GM10847 (cell line): ENCODE results near the gene XPNPEP2.

Experiments
- POLR2A ChIP-seq: IDR thresholded peaks from 2 replicates; pipeline ENCODE4 v1.6.1; 2011; ENCODE audit not compliant: insufficient read length; ENCODE audit errors: extremely low read depth

XPNPEP2 gene

GRCh38 chrX:129733335-129733734 is 5.4 kb upstream of the XPNPEP2 start:
- TF ChIP-seq POLR2A, result no peak

- no peak for TF ChIP-seq POLR2A
Observed at GRCh38 chrX:129736491-129736890, 2.3 kb upstream of the XPNPEP2 start.

DNA sequence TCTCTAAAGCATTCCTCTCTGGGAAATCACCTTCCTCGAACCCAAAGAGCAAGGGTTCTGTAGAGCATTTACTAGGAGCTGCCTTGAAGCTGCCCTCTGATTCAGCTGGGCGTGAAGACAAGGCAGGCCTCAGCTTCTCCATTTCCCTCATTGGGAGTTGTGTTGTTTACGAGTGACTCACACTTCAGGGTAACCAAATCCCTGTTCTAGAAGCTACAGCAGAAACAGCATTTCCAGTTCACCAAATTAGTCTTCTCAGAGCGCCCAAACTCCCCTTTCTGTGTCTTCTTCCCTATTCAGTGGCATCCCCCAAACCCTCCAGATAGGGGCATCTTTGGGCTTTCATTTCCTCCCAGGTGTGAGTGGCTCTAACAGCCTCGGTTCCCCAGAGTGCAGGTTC is 863 bp upstream of the XPNPEP2 start:
- no peak for TF ChIP-seq POLR2A

GRCh38 chrX:129739578-129739977 is 799 bp downstream of the XPNPEP2 start:
- no peak for TF ChIP-seq POLR2A

DNA sequence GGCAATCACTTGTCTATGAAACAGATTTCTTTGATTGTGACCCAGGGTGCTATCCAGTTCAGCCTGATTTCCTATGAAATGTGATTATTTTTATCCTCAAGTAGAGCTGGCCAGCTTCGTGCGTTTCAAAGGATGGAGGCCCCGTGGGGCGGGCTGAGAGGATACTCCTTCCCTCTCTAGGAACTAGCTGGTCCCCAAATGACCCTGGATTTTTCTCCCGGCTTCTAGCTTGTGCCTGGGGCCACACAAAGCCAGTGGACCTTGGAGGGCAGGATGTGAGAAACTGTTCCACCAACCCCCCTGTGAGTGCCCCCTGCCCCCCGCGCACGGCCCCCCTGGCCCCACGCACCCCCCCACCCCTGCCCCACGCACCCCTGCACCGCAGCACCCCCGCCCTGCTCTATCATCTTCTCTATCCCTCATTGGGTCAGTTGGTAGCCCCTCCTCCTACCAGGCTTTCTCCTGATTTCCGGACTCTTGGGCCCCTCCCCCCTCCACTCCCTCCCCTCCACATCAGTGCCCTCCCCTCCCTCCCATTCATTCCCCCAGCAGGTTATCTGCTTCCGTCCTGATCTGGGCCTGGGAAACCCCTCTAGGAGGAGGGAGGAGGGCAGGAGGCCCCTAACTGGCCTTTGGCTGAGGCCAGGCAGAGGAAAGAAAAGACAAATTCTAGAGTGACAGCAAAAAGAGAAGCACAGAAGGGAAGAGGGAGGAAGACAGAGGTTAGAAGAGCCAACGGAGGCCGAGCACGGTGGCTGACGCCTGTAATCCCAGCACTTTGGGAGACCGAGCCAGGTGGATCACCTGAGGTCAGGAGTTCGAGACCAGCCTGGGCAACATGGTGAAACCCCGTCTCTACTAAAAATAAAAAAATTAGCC is 3.3 kb downstream of the XPNPEP2 start:
- no peak for TF ChIP-seq POLR2A

- no peak for TF ChIP-seq POLR2A
Observed at GRCh38 chrX:129743821-129744220, 5.0 kb downstream of the XPNPEP2 start.

- no peak for TF ChIP-seq POLR2A
Observed at GRCh38 chrX:129744861-129745321, 6.1 kb downstream of the XPNPEP2 start.

GRCh38 chrX:129746557-129747470 is 8.0 kb downstream of the XPNPEP2 start:
- no peak for TF ChIP-seq POLR2A

GRCh38 chrX:129747533-129747932 is 8.8 kb downstream of the XPNPEP2 start:
- no peak for TF ChIP-seq POLR2A

DNA sequence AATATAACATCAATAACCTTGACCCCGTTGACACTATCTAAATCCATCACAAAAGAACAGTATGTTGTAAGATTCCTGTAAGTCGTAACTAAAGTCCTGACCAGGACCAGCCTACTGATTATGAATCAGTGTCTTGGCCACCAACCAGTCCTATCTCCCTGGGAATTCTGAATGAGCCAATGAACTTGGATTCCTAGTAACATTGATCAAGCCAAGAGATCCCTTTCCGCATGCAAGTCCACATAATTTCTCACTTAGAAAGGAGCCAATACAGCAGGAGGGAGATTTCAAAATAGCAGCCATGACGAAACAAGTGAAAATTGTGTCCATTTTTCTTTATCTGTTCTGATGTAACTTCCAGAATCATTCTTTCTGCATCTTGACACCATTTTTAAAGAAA is 9.5 kb downstream of the XPNPEP2 start:
- no peak for TF ChIP-seq POLR2A

- no peak for TF ChIP-seq POLR2A
Observed at GRCh38 chrX:129749069-129749468, 10.3 kb downstream of the XPNPEP2 start.

GRCh38 chrX:129750971-129751370 is 12.2 kb downstream of the XPNPEP2 start:
- TF ChIP-seq POLR2A, result no peak

GRCh38 chrX:129754056-129755024 is 15.6 kb downstream of the XPNPEP2 start:
- no peak for TF ChIP-seq POLR2A

- TF ChIP-seq POLR2A, result no peak
Observed at GRCh38 chrX:129755779-129756650, 17.2 kb downstream of the XPNPEP2 start.
